CD14-positive monocyte (primary cell): ENCODE data around the gene CACNA1G. TPM values are rescaled to one million over a fixed set of nuclear protein-coding genes. Genes with fewer than 3 reads are reported as not detected.
A peak's percentile ranks its signal among the peaks of the same experiment; 100 is the strongest.

Experiments used
- DNase-seq, 3 donors: peaks; one replicate each; pipeline ENCODE4 v3.0.0-alpha.2; 2011 to 2022
- H2AFZ ChIP-seq: 2 replicates; pipeline ENCODE4 v1.6.0; 2012; ENCODE audit warnings: mild to moderate bottlenecking, low read depth, low read length, inconsistent platforms; ENCODE audit not compliant: insufficient read depth, poor library complexity, severe bottlenecking
- H3K27ac ChIP-seq, 2 donors: 1 replicate in 1 of 2; 2 replicates in 1 of 2; pipeline ENCODE4 v1.5.1; 2012 to 2013; ENCODE audit warnings: low read length in 2 of 2, control low read depth in 1 of 2, inconsistent platforms in 1 of 2, low read depth in 1 of 2, mild to moderate bottlenecking in 1 of 2
- H3K27me3 ChIP-seq, 2 donors: one replicate each; pipeline versions ENCODE4 v1.6.0 to v1.6.1; 2011 to 2013; ENCODE audit warnings: low read length in 2 of 2; ENCODE audit not compliant: control insufficient read depth in 2 of 2, insufficient read depth in 2 of 2
- H3K36me3 ChIP-seq, 2 donors: replicated peaks in 1 of 2; 1 replicate in 1 of 2; 2 replicates in 1 of 2; pipeline versions ENCODE4 v1.5.1 to v1.6.1; 2012 to 2013; ENCODE audit warnings: low read length in 2 of 2, control low read depth in 1 of 2, inconsistent platforms in 1 of 2, mild to moderate bottlenecking in 1 of 2; ENCODE audit not compliant: insufficient read depth in 2 of 2, control insufficient read depth in 1 of 2
- H3K4me1 ChIP-seq, 2 donors: 1 replicate in 1 of 2; 2 replicates in 1 of 2; pipeline versions ENCODE4 v1.5.1 to v1.6.1; 2012 to 2013; ENCODE audit warnings: low read length in 2 of 2, control low read depth in 1 of 2, inconsistent platforms in 1 of 2, mild to moderate bottlenecking in 1 of 2, moderate library complexity in 1 of 2; ENCODE audit not compliant: insufficient read depth in 2 of 2, control insufficient read depth in 1 of 2
- H3K4me2 ChIP-seq: replicated peaks from 2 replicates; pipeline ENCODE3; 2012; ENCODE audit warnings: low read length, moderate library complexity, mild to moderate bottlenecking; ENCODE audit not compliant: poor library complexity, severe bottlenecking; ENCODE audit errors: extremely low read depth
- H3K4me3 ChIP-seq, 3 experiments: fragments of 200-600 bp in 1 of 3; sonication (generic) in 1 of 3; replicated peaks in 1 of 3; 1 replicate in 2 of 3; 2 replicates in 1 of 3; pipeline ENCODE4 v1.5.1; 2011 to 2013; ENCODE audit warnings: low read length in 3 of 3, mild to moderate bottlenecking in 3 of 3, control low read depth in 2 of 3, low read depth in 2 of 3, inconsistent platforms in 1 of 3, moderate library complexity in 1 of 3
- H3K79me2 ChIP-seq: 2 replicates; pipeline ENCODE4 v1.6.0; 2012; ENCODE audit warnings: mild to moderate bottlenecking, control low read depth, inconsistent platforms, low read length, moderate library complexity; ENCODE audit not compliant: insufficient read depth
- H3K9ac ChIP-seq: 2 replicates; pipeline ENCODE4 v1.6.0; 2017; ENCODE audit warnings: low read length, mild to moderate bottlenecking; ENCODE audit not compliant: insufficient read depth, poor library complexity, severe bottlenecking
- H3K9me3 ChIP-seq, 2 donors: replicated peaks in 1 of 2; 1 replicate in 1 of 2; 2 replicates in 1 of 2; pipeline versions ENCODE4 v1.5.1 to v1.6.1; 2012 to 2013; ENCODE audit warnings: low read length in 2 of 2, control low read depth in 1 of 2; ENCODE audit not compliant: control insufficient read depth in 1 of 2, insufficient read depth in 1 of 2
- H4K20me1 ChIP-seq: 2 replicates; pipeline ENCODE4 v1.6.0; 2012; ENCODE audit warnings: mild to moderate bottlenecking, low read length, control low read depth, moderate library complexity; ENCODE audit not compliant: insufficient read depth
- H3K27ac Mint-ChIP-seq, 7 donors: one replicate each; pipeline ENCODE4 v1.8.0; 2020; ENCODE audit warnings: mild to moderate bottlenecking in 7 of 7, mixed read lengths in 7 of 7, moderate library complexity in 6 of 7, inconsistent platforms in 2 of 7
- H3K27me3 Mint-ChIP-seq, 3 donors: one replicate each; pipeline ENCODE4 v1.8.0; 2021 to 2022; ENCODE audit warnings: low read depth in 3 of 3, mild to moderate bottlenecking in 3 of 3, mixed read lengths in 3 of 3, moderate library complexity in 3 of 3, inconsistent platforms in 1 of 3
- H3K36me3 Mint-ChIP-seq, 2 donors: one replicate each; pipeline ENCODE4 v1.8.0; 2020; ENCODE audit warnings: mixed read lengths in 2 of 2, inconsistent platforms in 1 of 2, mild to moderate bottlenecking in 1 of 2
- H3K4me1 Mint-ChIP-seq: one replicate; pipeline ENCODE4 v1.8.0; 2020; ENCODE audit warnings: mild to moderate bottlenecking, mixed read lengths
- H3K4me3 Mint-ChIP-seq, 2 donors: one replicate each; pipeline ENCODE4 v1.8.0; 2020; ENCODE audit warnings: mild to moderate bottlenecking in 2 of 2, mixed read lengths in 2 of 2, moderate library complexity in 1 of 2
- H3K9me3 Mint-ChIP-seq, 7 donors: one replicate each; pipeline ENCODE4 v1.8.0; 2020 to 2022; ENCODE audit warnings: mixed read lengths in 7 of 7, mild to moderate bottlenecking in 6 of 7, moderate library complexity in 6 of 7, inconsistent platforms in 2 of 7
- CTCF ChIP-seq: fragments of 200-600 bp; IDR thresholded peaks from one replicate; pipeline ENCODE4 v1.8.0; 2022; ENCODE audit warnings: antibody characterized with exemption, mild to moderate bottlenecking
- WGBS: methylation state at CpG from one replicate; pipeline ENCODE4 v1.1.5; 2013; ENCODE audit warnings: missing lambda C conversion rate; ENCODE audit not compliant: insufficient coverage; 5-methylcytosine and 5-hydroxymethylcytosine counted together
- intact Hi-C, 2 donors: fragments of 100-400 bp; cut with micrococcal nuclease; formaldehyde crosslinking; loops; one replicate each; pipeline versions ENCODE4 v1.15.0 to v1.15.1; 2023
- polyA plus RNA-seq, 3 donors: library from polyadenylated mRNA; depleted of rRNA in 1 of 3; unstranded in 2 of 3; stranded (reverse) in 1 of 3; fragments of 300-500 nt in 2 of 3; fragments of >200 nt in 1 of 3; fragmentation: Illumina TruSeq in 2 of 3; gene quantifications; 1 replicate in 2 of 3; 2 replicates in 1 of 3; pipeline ENCODE4 v1.2.3, GENCODE V29; 2012 to 2021

CACNA1G gene
- polyA plus RNA-seq, 3 donors: 0.03 TPM; not detected in 2

DNA sequence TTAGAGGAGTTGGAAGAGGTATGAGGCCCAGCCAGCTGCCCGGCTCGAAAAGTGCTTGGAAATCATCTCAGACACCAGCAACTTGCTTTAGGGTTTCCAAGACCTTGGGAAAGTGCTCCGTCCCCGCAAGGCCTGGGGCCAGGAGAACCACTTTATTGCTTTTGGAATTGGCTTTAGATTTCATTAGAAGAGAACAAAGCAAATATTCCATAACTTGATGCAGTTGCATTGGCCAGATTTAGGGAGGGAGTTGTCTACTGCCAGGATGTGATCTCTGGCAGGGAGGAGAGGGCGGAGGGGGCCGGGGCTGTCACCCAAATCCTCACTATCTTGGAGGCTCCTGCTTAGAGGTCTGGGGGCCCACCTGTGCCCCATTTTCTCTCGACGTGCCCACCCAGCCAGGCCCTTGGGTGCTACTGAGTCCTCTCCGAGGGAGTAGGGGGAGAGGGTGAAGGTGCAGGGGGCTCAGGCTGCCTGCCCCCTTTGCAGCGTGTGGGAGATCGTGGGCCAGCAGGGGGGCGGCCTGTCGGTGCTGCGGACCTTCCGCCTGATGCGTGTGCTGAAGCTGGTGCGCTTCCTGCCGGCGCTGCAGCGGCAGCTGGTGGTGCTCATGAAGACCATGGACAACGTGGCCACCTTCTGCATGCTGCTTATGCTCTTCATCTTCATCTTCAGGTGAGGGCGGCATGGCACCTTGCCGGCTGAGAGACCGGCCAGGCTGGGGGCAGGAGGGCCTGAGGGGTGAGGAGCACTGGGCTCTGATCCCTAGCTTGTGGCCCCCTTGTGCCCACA, 30.6 kb downstream of the CACNA1G start:
- no peak overlapping the region for H3K4me3 Mint-ChIP-seq
- intact Hi-C loops: no loop called here
- Histone ChIP-seq H4K20me1 (no peaks in the 10 kb centered on the region), H3K4me2 (no peak overlapping the region), H3K9ac (no peak overlapping the region), H2AFZ (no peak overlapping the region), H3K27ac (no peak overlapping the region), H3K27me3 (no peaks in the 10 kb centered on the region), H3K79me2 (no peaks in the 10 kb centered on the region), H3K9me3 (no peaks in the 10 kb centered on the region), H3K4me1 (peaks cover 11 to 14% of the 10 kb centered on the region in 2 donors), H3K4me3 (no peak overlapping the region), H3K36me3 (no peaks in the 10 kb centered on the region)
- no peak overlapping the region for H3K27ac Mint-ChIP-seq
- DNase-seq: no peak
- no peaks in the 10 kb centered on the region for H3K9me3 Mint-ChIP-seq
- WGBS: 98% methylated on average over 22 of the region's 24 CpGs
- peaks cover 11% of the 10 kb centered on the region for H3K4me1 Mint-ChIP-seq
- H3K36me3 Mint-ChIP-seq: no peaks in the 10 kb centered on the region
- TF ChIP-seq CTCF: no peak
- H3K27me3 Mint-ChIP-seq: peaks cover 4 to 12% (median 7%) of the 10 kb centered on the region in 3 donors

- peak overlapping the region in 1 of 7 donors; percentile 46 for H3K27ac Mint-ChIP-seq
- DNase-seq: no peak
- no peaks in the 10 kb centered on the region for H3K36me3 ChIP-seq
- H3K9me3 ChIP-seq: no peaks in the 10 kb centered on the region
- H3K4me1 ChIP-seq: peaks cover 11 to 14% of the 10 kb centered on the region in 2 donors
- H3K27ac ChIP-seq: no peak overlapping the region
- H3K27me3 ChIP-seq: no peaks in the 10 kb centered on the region
- no peak overlapping the region for H3K4me3 ChIP-seq
- no peak overlapping the region for H3K9ac ChIP-seq
- no peak overlapping the region for H3K4me2 ChIP-seq
- no peaks in the 10 kb centered on the region for H4K20me1 ChIP-seq
- H3K79me2 ChIP-seq: no peaks in the 10 kb centered on the region
- H2AFZ ChIP-seq: no peak overlapping the region
- H3K4me1 Mint-ChIP-seq: peaks cover 11% of the 10 kb centered on the region
- WGBS: no CpG with 5 or more reads among the region's 10 CpGs
- TF ChIP-seq CTCF: no peak
- H3K36me3 Mint-ChIP-seq: no peaks in the 10 kb centered on the region
- H3K27me3 Mint-ChIP-seq: peaks cover 3 to 9% (median 8%) of the 10 kb centered on the region in 3 donors
- intact Hi-C loops: no loop called here
- H3K9me3 Mint-ChIP-seq: no peaks in the 10 kb centered on the region
- H3K4me3 Mint-ChIP-seq: no peak overlapping the region
These were observed 32.8 kb downstream of the CACNA1G start for GRCh38 chr17:50593321-50593720.
